GM23248 (cell line): ENCODE measurements around the gene FAAH2. TPM values are rescaled to one million over a fixed set of nuclear protein-coding genes. Genes with fewer than 3 reads are reported as not detected.

Source experiments
- DNase-seq: peaks from one replicate; pipeline ENCODE4 v3.0.0-alpha.2; 2015
- H2AFZ ChIP-seq: fragments of 200-600 bp; sonication (generic); 2 replicates; pipeline ENCODE4 v1.6.1; 2016; ENCODE audit warnings: antibody characterized with exemption
- H3F3A ChIP-seq: fragments of 200-600 bp; sonication (generic); 2 replicates; pipeline ENCODE4 v1.6.1; 2016; ENCODE audit warnings: mild to moderate bottlenecking, antibody characterized with exemption, mixed run types; ENCODE audit not compliant: insufficient read depth
- H3K27ac ChIP-seq: fragments of 200-600 bp; sonication (generic); 2 replicates; pipeline ENCODE4 v1.5.1; 2016; ENCODE audit warnings: mild to moderate bottlenecking
- H3K27me3 ChIP-seq: fragments of 200-600 bp; sonication (generic); replicated peaks from 2 replicates; pipeline ENCODE4 v1.6.1; 2016; ENCODE audit warnings: mild to moderate bottlenecking; ENCODE audit not compliant: insufficient read depth
- H3K36me3 ChIP-seq: fragments of 200-600 bp; sonication (generic); 2 replicates; pipeline ENCODE4 v1.6.1; 2016; ENCODE audit warnings: low read depth, mild to moderate bottlenecking
- H3K4me1 ChIP-seq: fragments of 200-600 bp; sonication (generic); 2 replicates; pipeline ENCODE4 v1.6.1; 2016; ENCODE audit warnings: mild to moderate bottlenecking; ENCODE audit not compliant: insufficient read depth
- H3K4me2 ChIP-seq: fragments of 200-600 bp; sonication (generic); one replicate; pipeline ENCODE4 v1.6.1; 2016; ENCODE audit warnings: mild to moderate bottlenecking; ENCODE audit not compliant: unreplicated experiment
- H3K4me3 ChIP-seq: fragments of 200-600 bp; sonication (generic); 2 replicates; pipeline ENCODE4 v1.5.1; 2016; ENCODE audit warnings: mild to moderate bottlenecking
- H3K79me2 ChIP-seq: fragments of 200-600 bp; sonication (generic); 2 replicates; pipeline ENCODE4 v1.6.1; 2016; ENCODE audit warnings: mild to moderate bottlenecking; ENCODE audit not compliant: insufficient read depth
- H3K9ac ChIP-seq: fragments of 200-600 bp; sonication (generic); 2 replicates; pipeline ENCODE4 v1.6.1; 2016; ENCODE audit warnings: mild to moderate bottlenecking
- H3K9me2 ChIP-seq: fragments of 200-600 bp; sonication (generic); 2 replicates; pipeline ENCODE4 v1.6.1; 2016; ENCODE audit warnings: mixed run types, mild to moderate bottlenecking, moderate library complexity; ENCODE audit not compliant: insufficient read depth
- H3K9me3 ChIP-seq: fragments of 200-600 bp; sonication (generic); one replicate; pipeline ENCODE4 v1.6.1; 2017; ENCODE audit warnings: low read depth
- H4K20me1 ChIP-seq: fragments of 200-600 bp; sonication (generic); 2 replicates; pipeline ENCODE4 v1.6.0; 2016; ENCODE audit not compliant: insufficient read depth
- EZH2 ChIP-seq: fragments of 200-600 bp; sonication (generic); IDR thresholded peaks from 2 replicates; pipeline ENCODE4 v1.6.1; 2018; ENCODE audit warnings: antibody characterized with exemption, mild to moderate bottlenecking; ENCODE audit not compliant: insufficient read depth, poor library complexity, severe bottlenecking
- EZH2phosphoT487 ChIP-seq: fragments of 200-600 bp; sonication (generic); IDR thresholded peaks from 2 replicates; pipeline ENCODE4 v1.6.1; 2018; ENCODE audit warnings: antibody characterized with exemption, moderate library complexity, mild to moderate bottlenecking, low read depth; ENCODE audit not compliant: insufficient read depth
- WGBS, 2 experiments: methylation state at CpG; one replicate each; pipeline ENCODE4 v1.1.6; 2015 to 2017; ENCODE audit warnings: low lambda C conversion rate in 2 of 2, low coverage in 1 of 2; ENCODE audit errors: missing lambda C conversion rate in 2 of 2; 5-methylcytosine and 5-hydroxymethylcytosine counted together
- in situ Hi-C: fragments of 300-500 bp; cut with MboI; formaldehyde crosslinking; loops from 2 replicates; pipeline ENCODE4 v1.15.0; 2020
- polyA plus RNA-seq: library from polyadenylated mRNA; unstranded; fragments of >200 nt; fragmentation: Nextera tagmentation; extraction: Ambion mirVana; gene quantifications from 2 replicates; pipeline ENCODE4 v1.2.1, GENCODE V29; 2016
- total RNA-seq: library from RNA; depleted of rRNA; stranded (reverse); fragments of >200 nt; shearing (Covaris generic); gene quantifications from 2 replicates; pipeline ENCODE4 v1.2.3, GENCODE V29; 2014; rRNA removed

The FAAH2 gene
- total and polyA plus RNA-seq, 2 experiments from 2014 or later = 0.11 to 0.16 TPM

DNA sequence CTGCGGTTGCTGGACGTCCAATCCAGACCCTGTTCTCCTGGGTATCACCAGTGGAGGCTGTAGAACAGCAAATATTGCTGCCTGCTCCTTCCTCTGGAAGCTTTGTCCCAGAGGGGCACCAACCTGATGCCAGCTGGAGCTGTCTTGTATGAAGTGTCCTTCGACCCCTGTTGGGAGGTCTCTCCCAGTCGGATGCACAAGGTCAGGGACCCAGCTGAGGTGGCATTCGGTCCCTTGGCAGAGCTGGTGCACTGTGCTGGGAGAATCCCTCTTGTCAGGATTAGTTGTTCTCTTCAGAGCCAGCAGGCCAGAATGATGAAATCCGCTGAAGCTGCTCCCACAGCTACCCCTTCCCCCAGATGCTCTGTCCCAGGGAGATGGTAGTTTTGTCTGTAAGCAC is 195.0 kb downstream of the FAAH2 start:
- Histone ChIP-seq H3K4me2 (no peak overlapping the region), H3K27me3 (no peaks in the 10 kb centered on the region), H3K79me2 (no peaks in the 10 kb centered on the region), H3F3A (no peaks in the 10 kb centered on the region), H2AFZ (no peak overlapping the region), H3K36me3 (no peaks in the 10 kb centered on the region), H3K4me3 (no peak overlapping the region), H3K9ac (no peak overlapping the region), H4K20me1 (no peaks in the 10 kb centered on the region), H3K9me2 (no peaks in the 10 kb centered on the region), H3K9me3 (no peaks in the 10 kb centered on the region), H3K27ac (no peak overlapping the region), H3K4me1 (no peaks in the 10 kb centered on the region)
- in situ Hi-C loops = no loop called here
- WGBS, 2 experiments = 13 to 23% methylated on average over 3 to 4 of the region's 6 CpGs
- no peak for DNase-seq
- TF ChIP-seq EZH2phosphoT487 (no peak), EZH2 (no peak)

DNA sequence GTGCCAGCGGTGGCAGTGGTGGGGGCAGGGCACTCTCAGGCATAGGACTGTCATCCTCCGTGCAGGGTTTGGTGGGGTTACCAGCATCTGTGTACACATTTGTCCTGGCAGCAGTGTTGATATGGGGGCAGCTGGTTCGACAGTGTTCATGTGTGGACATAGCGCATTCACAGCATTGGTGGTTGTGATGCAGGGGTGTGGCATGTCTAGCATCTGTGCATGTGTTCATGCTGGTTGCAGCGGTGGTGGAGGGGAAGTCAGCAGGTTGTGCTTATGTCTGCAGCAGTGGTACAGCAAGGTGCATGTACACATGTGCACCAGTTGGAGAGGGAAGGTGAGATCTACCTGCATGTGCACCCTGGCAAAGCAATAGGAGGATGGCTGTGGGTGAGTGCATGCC is 230.0 kb downstream of the FAAH2 start:
- in situ Hi-C loops = no loop called here
- TF ChIP-seq EZH2phosphoT487 (no peak), EZH2 (no peak)
- DNase-seq = no peak
- H2AFZ ChIP-seq = no peak overlapping the region
- H3K9me2 ChIP-seq = no peaks in the 10 kb centered on the region
- no peaks in the 10 kb centered on the region for H4K20me1 ChIP-seq
- H3K9ac ChIP-seq = no peak overlapping the region
- no peaks in the 10 kb centered on the region for H3K27me3 ChIP-seq
- H3K27ac ChIP-seq = no peak overlapping the region
- no peaks in the 10 kb centered on the region for H3K9me3 ChIP-seq
- no peaks in the 10 kb centered on the region for H3K36me3 ChIP-seq
- no peak overlapping the region for H3K4me3 ChIP-seq
- H3K4me2 ChIP-seq = no peak overlapping the region
- H3K79me2 ChIP-seq = no peaks in the 10 kb centered on the region
- no peaks in the 10 kb centered on the region for H3F3A ChIP-seq
- H3K4me1 ChIP-seq = no peaks in the 10 kb centered on the region
- 43 to 45% methylated on average over 3 to 4 of the region's 5 CpGs for WGBS, 2 experiments

DNA sequence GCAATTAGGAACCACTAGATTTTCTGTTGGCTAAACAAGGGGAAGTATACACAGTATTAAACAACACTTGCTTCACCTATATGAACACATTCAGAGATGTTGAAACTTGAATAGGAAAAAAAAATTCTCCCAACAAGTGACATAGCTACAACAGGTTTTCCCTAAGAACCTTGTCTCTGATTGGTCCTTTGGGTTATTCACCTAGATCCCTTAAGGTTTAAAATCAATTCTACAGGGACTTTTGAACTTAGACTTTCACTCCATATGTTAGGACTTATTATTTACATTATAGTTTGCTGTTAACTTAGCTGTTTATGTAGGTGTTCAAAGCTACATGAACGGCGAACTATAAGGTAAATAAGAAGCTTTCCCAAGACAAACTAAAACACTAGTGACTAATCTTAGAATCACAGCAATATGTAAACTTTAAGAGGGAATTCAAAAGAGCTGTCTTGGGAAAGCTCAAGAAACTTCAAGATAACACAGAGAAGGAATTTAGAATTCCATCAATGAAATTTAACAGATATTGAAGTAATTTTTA is 233.1 kb downstream of the FAAH2 start:
- no peaks in the 10 kb centered on the region for H3K9me3 ChIP-seq
- in situ Hi-C loops = no loop called here
- H3K9me2 ChIP-seq = no peaks in the 10 kb centered on the region
- H4K20me1 ChIP-seq = no peaks in the 10 kb centered on the region
- H3K4me1 ChIP-seq = no peaks in the 10 kb centered on the region
- H3K27ac ChIP-seq = no peak overlapping the region
- H3K4me3 ChIP-seq = no peak overlapping the region
- no peak overlapping the region for H3K9ac ChIP-seq
- 27 to 55% methylated on average over 2 of the region's 2 CpGs for WGBS, 2 experiments
- no peaks in the 10 kb centered on the region for H3K27me3 ChIP-seq
- H3K4me2 ChIP-seq = no peak overlapping the region
- H3F3A ChIP-seq = no peaks in the 10 kb centered on the region
- no peaks in the 10 kb centered on the region for H3K36me3 ChIP-seq
- H2AFZ ChIP-seq = no peak overlapping the region
- H3K79me2 ChIP-seq = no peaks in the 10 kb centered on the region
- no peak for TF ChIP-seq EZH2
- no peak for TF ChIP-seq EZH2phosphoT487
- DNase-seq = no peak

DNA sequence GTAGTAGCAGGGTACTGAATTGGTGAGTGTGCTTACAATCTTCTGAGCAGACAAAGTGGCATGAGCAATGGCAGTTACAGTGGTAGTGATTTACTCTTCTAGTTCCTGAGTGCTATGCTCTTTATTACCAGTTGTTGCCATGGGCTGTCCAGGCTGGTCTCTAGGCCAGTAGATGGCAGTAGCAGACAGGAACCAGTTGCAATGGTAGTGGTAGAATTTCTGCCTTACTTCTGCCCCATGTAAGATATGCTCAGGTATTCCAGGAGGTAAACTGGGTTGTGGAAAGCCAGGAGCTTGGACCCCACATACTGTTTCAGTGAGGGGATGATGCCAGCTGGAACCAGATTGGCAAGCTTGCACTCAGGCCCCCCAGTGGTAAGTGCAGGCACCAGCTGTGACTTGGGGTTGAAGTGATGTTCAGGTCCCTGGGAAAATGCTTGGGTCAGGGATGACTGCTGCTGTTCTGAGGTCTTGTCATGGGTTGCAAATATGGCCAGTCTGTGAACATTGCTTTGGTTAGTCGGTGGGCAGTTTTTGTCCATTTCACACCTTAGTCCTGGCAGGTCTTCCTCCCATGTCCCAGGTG is 242.3 kb downstream of the FAAH2 start:
- H3K9me2 ChIP-seq = no peaks in the 10 kb centered on the region
- no peak overlapping the region for H3K4me3 ChIP-seq
- no peaks in the 10 kb centered on the region for H3K9me3 ChIP-seq
- WGBS, 2 experiments = 17% methylated on average over 1 of the region's 1 CpG; no CpG with 5 or more reads in 1 of the 2 experiments
- in situ Hi-C loops = no loop called here
- H3K79me2 ChIP-seq = no peaks in the 10 kb centered on the region
- H3K9ac ChIP-seq = no peak overlapping the region
- H3K4me1 ChIP-seq = no peaks in the 10 kb centered on the region
- TF ChIP-seq EZH2 (no peak), EZH2phosphoT487 (no peak)
- DNase-seq = peak; percentile 22
- H4K20me1 ChIP-seq = no peaks in the 10 kb centered on the region
- no peak overlapping the region for H2AFZ ChIP-seq
- H3F3A ChIP-seq = no peaks in the 10 kb centered on the region
- H3K27me3 ChIP-seq = no peaks in the 10 kb centered on the region
- H3K27ac ChIP-seq = no peak overlapping the region
- H3K36me3 ChIP-seq = no peaks in the 10 kb centered on the region
- H3K4me2 ChIP-seq = no peak overlapping the region

Other genes with a start within 250 kb of the FAAH2 start
- 2.0 and 6.8 TPM in 2 replicates for gene SPIN2B, start 165.2 kb upstream of the FAAH2 start, total RNA-seq
- 14.1 and 15.0 TPM in 2 replicates for gene SPIN2B, start 165.2 kb upstream of the FAAH2 start, polyA plus RNA-seq
- gene SPIN2A, start 149.3 kb upstream of the FAAH2 start, total RNA-seq = not detected in 2 replicates
- 0.30 and 0.59 TPM in 2 replicates for gene SPIN2A, start 149.3 kb upstream of the FAAH2 start, polyA plus RNA-seq